ENCODE results near the gene TEX10. TPM values are rescaled to one million over a fixed set of nuclear protein-coding genes. Genes with fewer than 3 reads are reported as not detected.
A peak's percentile ranks its signal among the peaks of the same experiment; 100 is the strongest.

Gene TEX10
- total and polyA plus RNA-seq, 9 of the 15 experiments (the other 6 are each of a cell fraction or from before 2014, with no cell fraction given): 27.8 to 60.0 (median 47.9) TPM

DNA sequence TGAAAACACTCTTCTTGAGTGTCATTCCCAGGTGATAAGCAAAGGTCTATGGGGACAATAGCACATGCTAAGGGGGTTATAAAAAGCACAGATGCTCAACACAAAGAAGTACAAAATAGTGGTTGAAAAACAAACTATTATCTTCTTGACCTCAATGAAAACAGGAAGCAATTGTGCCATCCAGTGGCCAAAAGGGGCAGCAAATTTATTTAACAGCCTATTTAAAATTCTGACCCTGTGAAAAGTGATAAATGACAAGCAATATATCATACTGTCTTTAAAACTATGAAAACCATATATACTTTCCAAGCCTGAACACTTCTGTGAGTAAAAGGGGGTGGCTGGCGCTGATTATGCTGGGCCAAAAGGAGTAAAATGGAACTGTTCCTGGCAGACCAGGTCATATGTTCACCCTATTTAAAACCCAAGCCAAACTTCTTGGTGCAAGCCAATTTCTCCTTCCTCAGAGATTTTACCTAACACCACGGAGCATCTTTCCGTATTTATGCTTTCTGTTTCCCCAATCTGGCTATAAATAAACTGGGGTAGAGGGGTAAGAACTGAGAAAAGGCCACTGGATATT lies 29.7 kb downstream of the TEX10 start:
- Histone ChIP-seq H3K9me1 (ENCODE audit: control insufficient read depth, insufficient read depth, low read length) (no peaks in the 10 kb centered on the region), H3K4me3 (no peak overlapping the region), H4K20me1 (replicated peaks; ENCODE audit: control insufficient read depth, insufficient read depth, low read length) (no peaks in the 10 kb centered on the region), H3K4me1 (replicated peaks in 1 of 2; ENCODE audit: control insufficient read depth in 2 of 2, insufficient read depth in 2 of 2, low read length in 2 of 2) (no peaks in the 10 kb centered on the region), H3K9ac (ENCODE audit: insufficient read depth in 1 of 2, low read depth in 2 of 2, low read length in 2 of 2) (no peak overlapping the region), H2AFZ (ENCODE audit: low read depth, low read length) (no peak overlapping the region), H3K27me3 (ENCODE audit: control insufficient read depth in 2 of 2, insufficient read depth in 2 of 2, low read length in 2 of 2) (no peaks in the 10 kb centered on the region), H3K4me2 (ENCODE audit: insufficient read depth, low read length) (no peak overlapping the region), H3K9me3 (replicated peaks; ENCODE audit: control insufficient read depth, insufficient read depth, low read depth, low read length) (no peaks in the 10 kb centered on the region), H3K79me2 (ENCODE audit: control insufficient read depth, insufficient read depth, low read length) (peaks cover 24% of the 10 kb centered on the region), H3K27ac (ENCODE audit: extremely low read depth, low read depth, low read length) (no peak overlapping the region), H3K36me3 (ENCODE audit: control insufficient read depth, insufficient read depth, low read length) (peaks cover 84% of the 10 kb centered on the region)
- ATAC-seq (peak; percentile 72), FAIRE-seq (no peak), DNase-seq (ENCODE audit: extremely low read depth in 1 of 4, low spot score in 3 of 4) (peak; percentile 19 to 57 (median 25))
- ChIA-PET CTCF (ENCODE audit: low intra/inter-chr PET ratio) (interaction anchor here (1.1 to 1.3 kb wide), 2 partner anchors 295 to 1160 kb away, joined by 4 read pairs; no protein-coding TSS in a partner anchor), POLR2A (no interaction called here)
- WGBS (ENCODE audit: insufficient coverage, low coverage, missing lambda C conversion rate): 25% methylated on average over 3 of the region's 3 CpGs
- BruUV-seq (replicated peaks): no TSS peak
- intact Hi-C loops (cut with micrococcal nuclease) (loop anchor here (2.0 to 10.0 kb wide), 7 partner anchors 101 to 1158 kb away; no protein-coding TSS in a partner anchor), in situ Hi-C loops (cut with MboI) (loop anchor here (10.0 kb wide), 1 partner anchor 178 kb away; no protein-coding TSS in a partner anchor)
- TF ChIP-seq ETV1 (tag; conservative IDR thresholded peaks at IDR 0.05; ENCODE audit: low read depth): peak; percentile 47; the same call in 1 of the 2 replicates
- TF ChIP-seq MEIS2 (IDR thresholded peaks at IDR 0.05; ENCODE audit: partially characterized antibody): peak; percentile 72
- peak; percentile 46; the same call in 1 of the 2 replicates for TF ChIP-seq GABPA (tag; conservative IDR thresholded peaks at IDR 0.05; ENCODE audit: low read depth)
- TF ChIP-seq NUFIP1 (IDR thresholded peaks at IDR 0.05; ENCODE audit: partially characterized antibody): no peak
- no peak for TF ChIP-seq ZFPM2 (CRISPR knock-in tag; IDR thresholded peaks at IDR 0.05)
- peak; percentile 47 to 76 (median 67); a peak in 5 of 6 replicates for TF ChIP-seq CTCF (IDR thresholded peaks at IDR 0.05 in 2 of 3, conservative IDR thresholded peaks at IDR 0.05 in 1 of 3; ENCODE audit: insufficient read depth in 2 of 3, low read depth in 1 of 3, low read length in 3 of 3)
- peak; percentile 44; the same call in 1 of the 2 replicates for TF ChIP-seq PKNOX1 (IDR thresholded peaks at IDR 0.05)
- TF ChIP-seq, protein P1, sequence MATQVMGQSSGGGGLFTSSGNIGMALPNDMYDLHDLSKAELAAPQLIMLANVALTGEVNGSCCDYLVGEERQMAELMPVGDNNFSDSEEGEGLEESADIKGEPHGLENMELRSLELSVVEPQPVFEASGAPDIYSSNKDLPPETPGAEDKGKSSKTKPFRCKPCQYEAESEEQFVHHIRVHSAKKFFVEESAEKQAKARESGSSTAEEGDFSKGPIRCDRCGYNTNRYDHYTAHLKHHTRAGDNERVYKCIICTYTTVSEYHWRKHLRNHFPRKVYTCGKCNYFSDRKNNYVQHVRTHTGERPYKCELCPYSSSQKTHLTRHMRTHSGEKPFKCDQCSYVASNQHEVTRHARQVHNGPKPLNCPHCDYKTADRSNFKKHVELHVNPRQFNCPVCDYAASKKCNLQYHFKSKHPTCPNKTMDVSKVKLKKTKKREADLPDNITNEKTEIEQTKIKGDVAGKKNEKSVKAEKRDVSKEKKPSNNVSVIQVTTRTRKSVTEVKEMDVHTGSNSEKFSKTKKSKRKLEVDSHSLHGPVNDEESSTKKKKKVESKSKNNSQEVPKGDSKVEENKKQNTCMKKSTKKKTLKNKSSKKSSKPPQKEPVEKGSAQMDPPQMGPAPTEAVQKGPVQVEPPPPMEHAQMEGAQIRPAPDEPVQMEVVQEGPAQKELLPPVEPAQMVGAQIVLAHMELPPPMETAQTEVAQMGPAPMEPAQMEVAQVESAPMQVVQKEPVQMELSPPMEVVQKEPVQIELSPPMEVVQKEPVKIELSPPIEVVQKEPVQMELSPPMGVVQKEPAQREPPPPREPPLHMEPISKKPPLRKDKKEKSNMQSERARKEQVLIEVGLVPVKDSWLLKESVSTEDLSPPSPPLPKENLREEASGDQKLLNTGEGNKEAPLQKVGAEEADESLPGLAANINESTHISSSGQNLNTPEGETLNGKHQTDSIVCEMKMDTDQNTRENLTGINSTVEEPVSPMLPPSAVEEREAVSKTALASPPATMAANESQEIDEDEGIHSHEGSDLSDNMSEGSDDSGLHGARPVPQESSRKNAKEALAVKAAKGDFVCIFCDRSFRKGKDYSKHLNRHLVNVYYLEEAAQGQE (IDR thresholded peaks at IDR 0.05; ENCODE audit: borderline replicate concordance): peak; percentile 29; the same call in 1 of the 2 replicates
- TF ChIP-seq, protein P1 (CRISPR knock-in tag; IDR thresholded peaks at IDR 0.05; ENCODE audit: low read depth): no peak
- no peak for TF ChIP-seq GTF2E2 (tag; IDR thresholded peaks at IDR 0.05)
- peak; percentile 37; the same call in 1 of the 2 replicates for TF ChIP-seq SMC3 (conservative IDR thresholded peaks at IDR 0.05; ENCODE audit: insufficient read depth, low read depth, low read length)
